NCI-H2196 treated with DMSO at 0.1 percent for 48 hours (cell line): ENCODE measurements around the gene GRHL3.

Experiments
- DNase-seq: peaks from one replicate; lab custom pipeline; 2025; ENCODE audit not compliant: unreplicated experiment; lab: John Stamatoyannopoulos, UW

Gene GRHL3

GRCh38 chr1:24366707-24367106 is 47.5 kb downstream of the GRHL3 start:
- DNase-seq: no peak

GRCh38 chr1:24369199-24369598 is 50.0 kb downstream of the GRHL3 start:
- no peak for DNase-seq

GRCh38 chr1:24369801-24370200 is 50.6 kb downstream of the GRHL3 start:
- DNase-seq: no peak

DNA sequence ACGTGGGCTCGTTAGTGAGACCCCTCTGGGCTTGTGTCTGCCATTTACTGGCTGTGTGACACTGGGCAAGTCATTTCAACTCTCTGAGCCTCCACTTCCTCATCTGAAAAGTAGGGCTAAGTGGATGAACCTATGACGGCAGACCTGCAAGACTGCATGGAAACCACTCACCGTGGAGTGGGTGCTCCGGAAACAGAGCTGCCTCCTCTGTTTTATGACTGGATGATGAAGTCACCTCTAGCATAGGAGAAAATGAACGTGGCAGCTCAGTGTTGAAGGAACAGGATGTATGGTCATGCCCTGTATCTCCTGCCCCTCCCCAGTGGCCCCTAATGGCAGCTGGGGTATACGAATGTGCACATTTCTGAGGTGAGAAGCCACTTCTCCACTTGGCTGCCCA is 53.9 kb downstream of the GRHL3 start:
- DNase-seq: no peak

DNA sequence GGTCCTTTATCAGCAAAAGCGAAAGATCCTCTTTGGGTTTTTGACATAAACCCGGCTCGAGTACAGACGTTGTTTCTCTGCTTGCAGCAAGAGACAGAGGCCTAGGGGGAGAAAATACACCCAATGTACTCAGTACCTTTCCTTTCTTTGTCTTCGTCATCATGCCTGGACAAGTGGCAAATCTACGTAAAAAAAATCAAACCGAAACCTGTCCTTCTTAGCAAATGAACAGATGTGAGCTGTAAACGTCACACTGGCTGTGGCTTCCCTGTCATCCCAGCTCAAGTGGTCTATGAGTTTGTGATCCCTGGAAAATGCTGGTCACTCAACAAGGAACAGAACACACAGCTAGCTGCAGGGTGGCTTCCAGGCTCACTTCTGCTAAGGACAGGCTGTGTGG is 54.6 kb downstream of the GRHL3 start:
- no peak for DNase-seq

- DNase-seq: no peak
Observed at GRCh38 chr1:24374891-24375786, 56.0 kb downstream of the GRHL3 start.

- DNase-seq: no peak
Observed at GRCh38 chr1:24379733-24380315, 60.7 kb downstream of the GRHL3 start.

DNA sequence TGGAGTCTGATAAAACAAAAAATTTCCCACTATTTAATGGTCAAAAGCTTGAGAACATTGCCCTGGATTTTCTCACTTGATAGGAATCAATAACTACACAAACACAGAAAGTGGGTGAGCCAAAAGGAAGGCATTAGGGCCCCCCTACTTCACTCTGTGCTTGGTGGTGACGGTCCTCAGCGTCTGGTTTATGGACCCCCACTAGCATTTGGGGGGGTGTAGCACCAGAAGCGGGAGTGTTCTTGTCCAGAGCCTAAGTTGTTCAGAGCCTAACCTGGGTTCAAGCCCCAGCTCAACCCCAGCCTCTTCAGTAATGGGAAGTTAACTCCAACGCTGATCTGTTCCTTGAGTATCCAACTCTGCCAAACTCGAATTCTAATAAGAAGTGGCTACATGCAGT is 61.4 kb downstream of the GRHL3 start:
- DNase-seq: no peak

DNA sequence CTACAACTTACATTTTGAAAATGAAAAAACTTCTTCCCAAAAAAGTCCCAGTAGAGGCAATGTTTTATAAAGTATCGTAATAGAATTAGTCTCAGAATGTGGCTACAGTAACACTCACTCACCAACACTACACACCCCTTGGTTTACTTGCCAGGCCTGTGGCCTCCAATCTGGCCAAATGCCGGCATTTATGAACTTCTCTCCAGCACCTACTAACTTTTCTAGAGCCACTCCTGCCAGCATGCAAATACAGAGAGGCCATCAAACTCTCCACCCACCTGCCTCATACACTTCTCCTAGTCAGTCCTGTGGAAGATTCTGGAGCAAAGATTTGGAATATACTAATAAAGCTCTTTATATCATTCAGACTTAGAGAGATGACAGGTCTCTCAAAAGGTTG is 62.1 kb downstream of the GRHL3 start:
- no peak for DNase-seq

- no peak for DNase-seq
Observed at GRCh38 chr1:24382165-24382577, 63.0 kb downstream of the GRHL3 start.

GRCh38 chr1:24383381-24383940 is 64.3 kb downstream of the GRHL3 start:
- no peak for DNase-seq

- no peak for DNase-seq
Observed at GRCh38 chr1:24384251-24385090, 65.3 kb downstream of the GRHL3 start.

- DNase-seq: no peak
Observed at GRCh38 chr1:24385160-24385940, 66.2 kb downstream of the GRHL3 start.

DNA sequence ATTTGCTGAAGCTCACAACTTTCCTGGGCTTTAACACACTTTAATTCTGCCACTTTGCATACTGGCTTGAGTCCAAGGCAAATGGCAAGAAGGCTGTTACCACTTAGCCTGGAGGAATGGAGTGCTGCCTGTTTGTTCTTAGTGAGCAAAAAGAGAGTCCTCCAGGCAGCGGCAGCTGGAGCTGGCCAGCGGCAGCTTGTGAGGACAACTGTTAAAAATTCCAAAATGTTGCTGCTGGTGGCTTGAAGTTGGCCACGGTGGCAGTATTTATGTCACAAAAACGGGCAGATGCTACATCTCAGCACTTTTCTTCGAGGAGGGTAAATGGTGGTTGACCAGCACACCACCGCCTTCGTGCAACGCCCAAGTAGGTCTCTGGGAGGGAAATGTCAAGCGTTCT is 67.1 kb downstream of the GRHL3 start:
- no peak for DNase-seq

DNA sequence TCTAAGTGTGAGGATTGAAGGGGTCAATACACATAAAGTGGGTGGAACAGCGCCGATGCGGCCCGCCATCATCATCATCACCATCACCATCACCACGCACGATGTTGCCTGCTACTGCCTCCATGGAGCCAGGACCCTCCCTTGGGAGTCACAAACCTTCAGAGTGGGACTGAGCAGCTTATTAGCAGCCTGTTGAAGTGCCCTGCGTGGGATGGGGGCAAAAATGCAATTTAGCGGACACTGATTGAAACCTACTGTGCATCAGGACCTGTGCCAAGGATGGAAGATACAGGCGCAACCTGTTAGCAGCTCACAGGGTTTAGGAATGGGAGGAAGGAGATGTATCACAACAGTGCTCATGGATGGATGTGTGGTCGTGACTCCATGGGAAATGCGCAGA is 67.8 kb downstream of the GRHL3 start:
- no peak for DNase-seq

GRCh38 chr1:24387636-24388175 is 68.5 kb downstream of the GRHL3 start:
- no peak for DNase-seq

DNA sequence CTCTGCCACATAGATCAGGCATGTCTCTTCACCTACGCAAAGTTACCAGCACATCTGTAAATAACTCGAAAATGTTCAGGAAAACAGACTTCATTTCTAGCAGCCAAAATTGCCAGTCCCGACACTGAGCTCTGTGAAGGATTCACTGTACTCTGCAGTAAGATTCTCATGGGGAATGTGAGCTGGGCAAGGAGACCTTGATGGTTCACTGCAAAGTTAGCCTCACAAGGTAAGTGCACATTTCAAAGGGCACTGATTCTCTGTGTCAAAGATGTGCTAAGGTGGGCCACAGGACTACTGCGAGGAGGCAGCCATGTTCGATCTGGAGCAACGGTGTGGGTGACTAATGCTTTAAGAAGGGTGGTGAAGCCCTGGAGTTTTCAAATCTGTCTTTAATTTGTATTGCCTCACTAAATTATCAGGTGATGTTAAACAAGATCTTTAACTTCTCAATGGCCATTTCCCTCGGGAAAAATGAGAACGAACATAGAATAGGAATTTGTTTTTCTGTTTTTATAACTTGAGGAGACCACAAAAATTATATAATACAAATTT is 69.3 kb downstream of the GRHL3 start:
- DNase-seq: no peak

DNA sequence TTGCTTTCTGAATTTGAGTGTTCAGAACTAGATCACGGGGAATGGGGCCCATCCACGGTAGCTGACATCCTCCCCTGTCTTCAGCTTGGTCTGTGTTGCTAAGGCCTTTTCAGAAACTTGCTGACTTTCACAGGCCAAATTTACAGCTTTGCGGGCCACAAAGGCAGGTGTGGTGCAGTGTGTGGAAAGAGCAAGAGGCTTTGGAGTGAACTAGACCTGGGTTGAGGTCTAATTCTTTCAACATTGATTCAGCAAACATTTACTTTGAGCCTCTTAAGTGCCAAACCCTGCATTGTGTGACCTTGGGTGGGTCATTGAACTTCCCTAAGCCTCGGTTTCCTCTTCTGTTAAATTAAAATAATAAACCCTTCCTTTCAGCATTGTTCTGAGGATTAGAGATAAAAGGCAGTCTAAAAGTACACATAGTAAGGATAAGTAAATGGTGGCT is 70.1 kb downstream of the GRHL3 start:
- no peak for DNase-seq

- DNase-seq: peak; percentile 40
Observed at GRCh38 chr1:24390924-24391782, 72.0 kb downstream of the GRHL3 start.
